Measurements from ENCODE around the gene SPATS2L.
A peak's percentile ranks its signal among the peaks of the same experiment; 100 is the strongest.

The SPATS2L gene

GRCh38 chr2:200376513-200377354 lies 70.2 kb downstream of the SPATS2L start:
- no peak for DNase-seq (ENCODE audit: low read depth, low spot score)

- DNase-seq (ENCODE audit: low read depth, low spot score), result peak; percentile 76
Observed at GRCh38 chr2:200377355-200378336, 71.2 kb downstream of the SPATS2L start.

GRCh38 chr2:200378652-200379290 lies 72.3 kb downstream of the SPATS2L start:
- DNase-seq (ENCODE audit: low read depth, low spot score), result peak; percentile 5

GRCh38 chr2:200379481-200380090 lies 73.1 kb downstream of the SPATS2L start:
- peak; percentile 16 for DNase-seq (ENCODE audit: low read depth, low spot score)

DNA sequence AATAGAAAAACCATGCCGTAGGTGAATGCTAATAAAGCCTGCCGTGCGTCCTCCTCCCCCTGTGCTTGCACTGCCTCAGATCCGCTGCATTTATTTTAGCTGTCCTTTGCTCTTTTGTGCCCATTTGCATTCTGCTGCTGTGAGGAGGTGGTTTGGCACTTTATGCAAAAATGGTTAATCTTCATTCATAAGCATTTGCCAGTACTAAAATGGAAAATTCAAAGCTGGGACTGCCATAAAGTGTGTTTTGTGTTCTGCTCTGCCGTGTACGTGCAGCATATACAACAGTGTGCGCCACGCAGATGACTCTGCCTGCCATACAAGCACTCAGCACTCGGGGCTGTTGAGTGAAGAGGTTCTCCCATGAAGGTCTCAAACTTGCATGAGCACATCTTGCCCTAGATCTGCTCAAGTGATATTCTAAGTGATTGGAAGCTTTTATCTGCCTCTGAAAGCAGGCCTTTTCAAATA lies 73.6 kb downstream of the SPATS2L start:
- DNase-seq (ENCODE audit: low read depth, low spot score), result peak; percentile 20

- DNase-seq (ENCODE audit: low read depth, low spot score), result no peak
Observed at GRCh38 chr2:200380833-200381542, 74.5 kb downstream of the SPATS2L start.

DNA sequence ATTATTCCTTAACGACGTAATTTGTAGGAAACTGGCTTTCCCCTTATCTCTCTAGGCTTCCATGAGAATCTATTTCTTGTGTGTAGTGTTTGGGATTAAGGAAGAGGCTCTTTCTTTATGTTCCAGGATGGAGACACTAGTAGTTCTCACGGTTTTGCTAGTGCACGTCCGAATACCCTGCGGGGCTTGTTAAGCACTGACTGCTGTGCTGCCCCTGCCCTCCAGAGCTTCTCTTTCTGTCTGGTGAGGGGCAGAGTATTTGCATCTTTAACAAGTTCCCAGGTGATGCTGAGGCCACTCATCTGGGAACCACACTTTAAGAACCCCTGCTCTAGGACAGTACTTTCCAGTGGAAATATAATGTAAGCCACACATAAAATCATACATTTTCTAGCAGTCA lies 76.4 kb downstream of the SPATS2L start:
- DNase-seq (ENCODE audit: low read depth, low spot score), result peak; percentile 47

DNA sequence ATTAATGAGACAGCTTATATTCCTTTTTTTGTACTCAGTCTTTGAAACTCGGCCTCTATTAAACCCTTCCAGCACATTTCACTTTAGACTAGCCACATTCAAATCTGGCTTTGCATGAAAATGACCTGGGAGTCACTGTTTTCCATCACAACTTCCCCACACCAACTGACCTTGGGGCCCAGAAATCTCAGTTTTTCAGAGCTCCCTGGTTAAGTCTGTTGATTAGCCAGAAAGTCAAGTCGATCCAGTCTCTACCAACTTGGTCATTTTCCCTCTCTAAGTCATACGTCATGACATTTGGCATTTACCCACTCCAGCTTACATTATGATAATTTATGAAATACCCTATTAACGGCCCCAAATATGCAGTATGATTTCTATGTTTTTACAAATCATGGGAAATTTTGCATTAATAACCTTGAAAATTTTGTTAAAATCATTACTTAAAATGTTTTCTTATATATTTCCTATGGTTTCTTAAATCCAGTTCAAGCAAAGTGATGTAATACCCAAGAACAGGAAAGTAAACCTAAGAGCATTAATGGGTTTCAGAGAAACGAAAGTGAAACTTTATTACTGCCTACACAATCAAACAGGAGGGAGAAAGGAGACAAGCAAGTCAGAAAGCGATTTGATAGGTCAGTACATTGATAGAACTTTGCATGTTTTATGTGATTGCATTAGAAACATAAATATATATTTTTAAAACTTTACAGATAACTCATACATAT lies 77.1 kb downstream of the SPATS2L start:
- DNase-seq (ENCODE audit: low read depth, low spot score), result peak; percentile 19

DNA sequence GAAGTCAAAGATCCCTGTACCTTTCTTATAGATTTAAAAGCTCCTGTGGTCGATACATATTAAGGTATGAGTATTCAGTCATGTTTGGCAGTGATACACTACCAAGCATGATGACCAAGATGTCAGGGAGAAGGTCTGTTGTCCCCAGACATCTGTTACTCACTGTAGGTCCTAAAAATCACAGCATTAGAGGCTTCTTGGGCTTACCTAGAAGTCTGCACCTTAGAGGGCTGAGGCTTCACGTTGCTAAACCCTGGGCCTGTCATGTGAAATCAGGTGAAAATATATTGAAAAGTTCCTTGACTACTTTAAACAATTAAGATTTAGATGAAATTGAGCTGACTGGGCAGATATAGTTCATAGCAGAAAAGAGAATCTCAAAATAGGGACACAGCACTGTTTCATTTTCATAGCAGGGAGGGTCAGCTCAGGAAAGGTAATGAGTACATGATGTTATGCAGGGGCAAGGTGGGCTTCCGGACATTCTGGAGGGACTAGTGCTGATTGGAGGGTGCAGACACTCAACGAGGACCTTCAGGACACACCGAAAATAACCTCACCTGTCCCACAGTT lies 78.7 kb downstream of the SPATS2L start:
- no peak for DNase-seq (ENCODE audit: low read depth, low spot score)

DNA sequence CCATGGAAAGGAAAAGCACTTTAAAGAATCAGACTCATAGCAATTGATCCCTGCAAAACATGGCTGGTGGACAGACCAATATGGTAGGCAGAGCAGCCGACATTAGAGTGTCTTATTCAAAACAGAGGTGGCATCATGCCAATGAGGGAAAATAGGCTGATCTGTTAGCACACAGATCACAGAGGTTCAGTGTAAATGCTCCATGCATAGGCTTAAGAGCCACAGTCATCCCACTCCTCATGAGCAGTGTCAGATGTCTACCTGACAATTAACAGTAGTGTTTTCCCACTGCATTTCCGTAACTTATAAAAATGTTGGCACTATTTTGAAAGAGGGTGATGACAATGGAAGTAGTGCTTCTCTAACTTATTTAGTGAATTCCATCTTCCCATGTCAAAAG lies 86.7 kb downstream of the SPATS2L start:
- DNase-seq (ENCODE audit: low read depth, low spot score), result no peak

DNA sequence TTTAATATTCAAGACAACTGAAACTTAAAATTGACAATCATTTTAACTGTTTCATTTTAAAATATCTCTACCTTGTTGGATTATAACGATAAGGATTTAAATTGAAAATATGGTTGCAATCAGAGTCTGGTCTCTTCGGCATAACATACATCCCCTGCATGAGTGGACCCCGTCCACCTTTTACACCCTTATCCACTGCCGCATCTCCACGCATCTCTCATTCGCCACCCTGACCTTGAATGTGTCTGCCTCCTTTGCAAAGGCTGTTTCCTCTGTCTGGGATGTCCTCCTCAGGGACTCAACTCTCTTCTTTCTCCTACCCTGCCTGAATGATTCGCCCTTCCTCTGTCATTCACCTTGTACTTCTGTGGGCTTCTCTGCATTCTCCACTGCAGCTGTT lies 87.6 kb downstream of the SPATS2L start:
- no peak for DNase-seq (ENCODE audit: low read depth, low spot score)

GRCh38 chr2:200396781-200397242 lies 90.3 kb downstream of the SPATS2L start:
- no peak for DNase-seq (ENCODE audit: low read depth, low spot score)

GRCh38 chr2:200397785-200398184 lies 91.3 kb downstream of the SPATS2L start:
- no peak for DNase-seq (ENCODE audit: low read depth, low spot score)

DNA sequence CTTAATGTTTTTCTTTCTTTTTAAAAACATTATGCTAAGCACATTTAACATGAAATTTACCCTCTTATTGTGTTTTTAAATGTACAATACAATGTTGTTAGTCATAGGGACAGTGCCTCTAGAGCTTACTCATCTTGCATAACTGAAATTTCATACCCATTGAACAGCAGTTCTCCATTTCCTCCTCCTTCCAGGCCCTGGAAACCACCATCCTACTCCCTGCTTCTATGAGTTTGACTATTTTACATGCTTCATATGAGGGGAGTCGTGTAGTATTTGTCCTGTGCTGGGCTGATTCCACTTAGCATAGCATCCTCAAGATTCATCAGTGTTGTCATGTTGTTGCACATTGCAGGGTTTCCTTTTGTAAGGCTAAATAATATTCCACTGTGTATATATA lies 92.6 kb downstream of the SPATS2L start:
- DNase-seq (ENCODE audit: low read depth, low spot score), result no peak

DNA sequence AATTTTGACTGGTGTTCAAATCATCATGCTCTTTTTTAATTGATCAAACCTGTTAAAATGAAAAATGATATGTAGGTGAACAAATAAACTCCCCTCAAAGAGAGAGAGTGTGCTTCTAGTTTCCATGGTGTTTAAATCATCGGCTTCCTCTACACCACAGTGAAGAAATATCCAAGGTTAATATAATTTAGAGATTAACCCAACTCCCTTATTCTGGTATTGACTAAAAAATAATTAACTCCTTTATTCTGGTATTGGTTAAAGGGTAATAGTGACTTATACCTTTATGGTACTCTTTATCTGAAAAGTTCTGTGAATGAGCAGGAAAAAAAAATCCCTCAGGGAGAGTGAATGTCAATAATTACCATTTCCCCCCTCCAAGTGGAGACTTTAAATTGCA lies 93.1 kb downstream of the SPATS2L start:
- no peak for DNase-seq (ENCODE audit: low read depth, low spot score)

DNA sequence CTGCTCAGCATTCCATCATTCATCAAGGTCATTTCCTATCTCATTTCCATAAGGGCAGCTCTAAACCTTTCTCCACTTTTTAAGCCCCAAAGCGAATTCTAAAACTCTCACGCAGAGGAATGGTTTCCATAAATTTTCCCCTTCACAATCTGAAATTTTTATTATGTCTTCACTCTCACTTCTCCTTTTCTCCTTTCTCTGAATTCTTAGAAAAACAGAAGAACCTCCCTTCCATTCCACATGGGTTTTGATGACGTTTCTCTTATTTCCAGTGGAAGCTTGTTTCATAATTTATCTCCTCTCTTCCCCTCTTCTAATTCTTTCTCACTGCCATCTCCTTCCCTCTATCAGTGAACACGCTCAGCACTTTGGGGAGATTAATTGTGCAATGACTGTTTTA lies 97.3 kb downstream of the SPATS2L start:
- no peak for DNase-seq (ENCODE audit: low read depth, low spot score)

- no peak for DNase-seq (ENCODE audit: low read depth, low spot score)
Observed at GRCh38 chr2:200404615-200405014, 98.1 kb downstream of the SPATS2L start.

DNA sequence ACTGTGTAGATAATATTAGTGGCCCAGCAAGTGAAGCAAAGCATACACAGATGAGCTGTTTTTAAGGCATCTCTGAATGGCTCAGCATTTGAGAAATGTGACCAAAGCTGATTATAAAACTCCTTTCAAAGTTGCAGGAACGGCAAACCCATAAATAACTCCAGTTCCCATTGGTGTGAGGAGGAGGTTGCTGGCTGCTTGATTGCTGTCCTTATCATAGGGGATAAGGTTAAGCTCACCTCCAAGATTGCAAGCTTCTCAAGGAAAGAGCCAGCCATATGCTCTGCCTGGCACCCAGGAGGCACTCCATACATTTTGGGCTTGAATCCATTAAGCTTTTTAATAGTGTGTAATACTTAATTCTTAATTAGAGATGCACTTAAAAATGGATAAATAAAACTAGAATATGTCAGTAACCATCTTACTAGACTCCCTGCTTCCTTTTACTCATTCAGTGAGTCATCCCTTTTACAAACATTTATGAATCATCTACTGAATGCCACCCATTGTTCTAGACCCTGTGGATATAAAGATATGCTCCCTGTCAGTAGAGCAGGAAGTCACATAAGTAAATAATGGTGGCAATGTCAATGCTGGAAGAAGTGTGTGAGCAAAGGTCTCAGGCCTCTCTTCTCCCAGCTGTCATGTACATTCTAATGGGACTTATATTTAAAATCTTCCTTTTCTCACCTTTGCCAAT lies 99.3 kb downstream of the SPATS2L start:
- DNase-seq (ENCODE audit: low read depth, low spot score), result peak; percentile 47

DNA sequence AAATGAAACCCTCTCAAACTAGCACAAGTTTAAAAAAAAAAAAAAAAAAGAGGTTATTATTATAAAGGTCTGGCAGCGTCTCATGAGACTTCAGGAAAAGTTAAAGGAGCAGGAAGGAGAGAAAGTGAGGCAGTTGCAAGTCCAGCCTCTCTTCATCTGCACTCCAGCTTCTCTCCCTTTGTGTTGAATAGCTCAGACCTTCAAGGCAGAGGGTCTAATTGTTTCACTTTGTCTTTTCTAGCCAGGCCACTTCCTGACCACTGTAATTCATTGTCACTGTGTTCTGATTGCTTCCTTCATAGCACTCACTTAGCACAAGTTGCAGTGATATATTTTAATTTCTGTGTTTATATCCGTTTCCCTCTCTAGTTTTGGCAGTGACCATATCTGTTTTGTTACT lies 99.9 kb downstream of the SPATS2L start:
- DNase-seq (ENCODE audit: low read depth, low spot score), result no peak
